Chondrocyte (in vitro differentiated cells): ENCODE data around the gene OSBPL1A. TPM values are rescaled to one million over a fixed set of nuclear protein-coding genes. Genes with fewer than 3 reads are reported as not detected.
A peak's percentile ranks its signal among the peaks of the same experiment; 100 is the strongest.

Source experiments
- DNase-seq: peaks from one replicate; pipeline ENCODE4 v3.0.0; 2021; ENCODE audit warnings: mixed read lengths, low spot score
- H3K27ac Mint-ChIP-seq: one replicate; pipeline ENCODE4 v1.8.0; 2021; ENCODE audit warnings: mild to moderate bottlenecking, moderate library complexity, mixed read lengths; ENCODE audit not compliant: unreplicated experiment
- H3K27me3 Mint-ChIP-seq: 2 replicates; pipeline ENCODE4 v1.8.0; 2021; ENCODE audit warnings: low read depth, mixed read lengths
- H3K36me3 Mint-ChIP-seq: 2 replicates; pipeline ENCODE4 v1.8.0; 2021; ENCODE audit warnings: low read depth, mixed read lengths
- H3K4me1 Mint-ChIP-seq: 2 replicates; pipeline ENCODE4 v1.8.0; 2021; ENCODE audit warnings: low read depth, mild to moderate bottlenecking, mixed read lengths
- H3K4me3 Mint-ChIP-seq: one replicate; pipeline ENCODE4 v1.8.0; 2021; ENCODE audit warnings: mild to moderate bottlenecking, moderate library complexity, mixed read lengths; ENCODE audit not compliant: unreplicated experiment
- H3K9me3 Mint-ChIP-seq: 2 replicates; pipeline ENCODE4 v1.8.0; 2021; ENCODE audit warnings: low read depth, mixed read lengths
- CTCF ChIP-seq: fragments of 200-600 bp; sonication (generic); IDR thresholded peaks from 2 replicates; pipeline ENCODE4 v1.5.0; 2021; ENCODE audit warnings: antibody characterized with exemption, mild to moderate bottlenecking, moderate library complexity
- total RNA-seq: library from RNA; stranded (reverse); gene quantifications from 3 replicates; pipeline ENCODE4 v1.2.1, GENCODE V29; 2021

The OSBPL1A gene
- total RNA-seq, 1 donor from 2014 or later: 33.3 TPM

GRCh38 chr18:24234330-24234729 is 163.3 kb downstream of the OSBPL1A start:
- peaks cover 5% of the 10 kb centered on the region for H3K9me3 Mint-ChIP-seq
- peaks cover 14% of the 10 kb centered on the region for H3K4me1 Mint-ChIP-seq
- H3K4me3 Mint-ChIP-seq: no peak overlapping the region
- H3K27me3 Mint-ChIP-seq: no peaks in the 10 kb centered on the region
- H3K27ac Mint-ChIP-seq: no peak overlapping the region
- no peak for TF ChIP-seq CTCF
- peaks cover 30% of the 10 kb centered on the region for H3K36me3 Mint-ChIP-seq
- no peak for DNase-seq

DNA sequence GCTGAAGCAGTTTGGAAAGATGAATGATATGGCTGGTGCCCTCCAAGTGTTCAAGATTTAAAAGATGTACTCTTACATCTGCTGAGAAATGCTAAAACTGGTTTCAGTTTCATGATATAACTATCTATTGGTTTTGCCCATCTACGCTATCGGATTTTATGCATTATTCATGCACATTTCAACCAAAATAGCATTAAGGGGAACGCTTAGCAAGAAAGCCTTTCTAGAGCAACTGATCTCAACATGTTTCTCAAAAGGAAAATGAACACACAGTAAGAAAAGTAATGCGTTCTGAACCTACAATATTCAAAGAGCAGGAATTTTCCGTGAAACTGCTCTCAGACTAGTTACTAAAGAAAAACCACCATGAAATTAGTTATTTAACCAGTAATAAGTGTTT is 164.8 kb downstream of the OSBPL1A start:
- Mint-ChIP-seq H3K9me3 (peaks cover 5% of the 10 kb centered on the region), H3K4me1 (peaks cover 14% of the 10 kb centered on the region), H3K4me3 (no peak overlapping the region), H3K27ac (no peak overlapping the region), H3K36me3 (peaks cover 19% of the 10 kb centered on the region), H3K27me3 (no peaks in the 10 kb centered on the region)
- TF ChIP-seq CTCF: no peak
- DNase-seq: no peak

- Mint-ChIP-seq H3K27me3 (no peaks in the 10 kb centered on the region), H3K27ac (peak overlapping the region; percentile 28), H3K9me3 (peaks cover 5% of the 10 kb centered on the region), H3K36me3 (peaks cover 16% of the 10 kb centered on the region), H3K4me3 (no peak overlapping the region), H3K4me1 (peaks cover 14% of the 10 kb centered on the region)
- no peak for TF ChIP-seq CTCF
- no peak for DNase-seq
Observed at GRCh38 chr18:24231773-24232735, 165.6 kb downstream of the OSBPL1A start.

GRCh38 chr18:24230766-24231165 is 166.9 kb downstream of the OSBPL1A start:
- H3K9me3 Mint-ChIP-seq: peaks cover under 1% of the 10 kb centered on the region
- H3K27me3 Mint-ChIP-seq: no peaks in the 10 kb centered on the region
- no peak overlapping the region for H3K4me3 Mint-ChIP-seq
- no peak overlapping the region for H3K27ac Mint-ChIP-seq
- peaks cover 14% of the 10 kb centered on the region for H3K4me1 Mint-ChIP-seq
- peaks cover 11% of the 10 kb centered on the region for H3K36me3 Mint-ChIP-seq
- no peak for TF ChIP-seq CTCF
- no peak for DNase-seq

DNA sequence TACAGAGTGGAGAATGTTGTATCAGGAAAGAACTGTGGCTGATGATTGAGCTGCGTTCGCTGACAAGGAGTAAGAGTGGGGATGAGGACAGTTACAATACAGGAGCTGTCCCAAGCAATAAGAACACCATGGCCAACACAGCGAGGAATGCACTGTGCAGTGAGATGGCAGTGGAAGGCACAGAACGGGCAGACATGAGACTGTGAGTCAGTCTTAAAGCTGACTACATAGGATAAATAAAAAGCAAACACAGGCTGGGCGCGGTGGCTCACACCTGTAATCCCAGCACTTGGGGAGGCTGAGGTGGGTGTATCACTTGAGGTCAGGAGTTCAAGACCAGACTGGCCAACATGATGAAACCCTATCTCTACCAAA is 169.0 kb downstream of the OSBPL1A start:
- no peak for DNase-seq
- H3K27ac Mint-ChIP-seq: no peak overlapping the region

More for the DNA sequence above, 169.0 kb downstream of the OSBPL1A start:
- Mint-ChIP-seq H3K36me3 (peaks cover 3% of the 10 kb centered on the region), H3K4me1 (peaks cover 14% of the 10 kb centered on the region), H3K4me3 (no peak overlapping the region), H3K9me3 (no peaks in the 10 kb centered on the region), H3K27me3 (no peaks in the 10 kb centered on the region)
- TF ChIP-seq CTCF: no peak
